ENCODE measurements around the gene TRPM3.

Gene TRPM3

GRCh38 chr9:70484232-70485130 lies 636.9 kb downstream of the TRPM3 start:
- no peak for DNase-seq (ENCODE audit: low spot score)

- DNase-seq (ENCODE audit: low spot score): no peak
Observed at GRCh38 chr9:70481471-70481870, 640.0 kb downstream of the TRPM3 start.

- no peak for DNase-seq (ENCODE audit: low spot score)
Observed at GRCh38 chr9:70480405-70480980, 640.9 kb downstream of the TRPM3 start.

GRCh38 chr9:70479880-70480291 lies 641.5 kb downstream of the TRPM3 start:
- no peak for DNase-seq (ENCODE audit: low spot score)
